TTC549 (cell line): ENCODE data around the gene EXOSC1.
A peak's percentile ranks its signal among the peaks of the same experiment; 100 is the strongest.
"Not testable (repeated sequence)": the region's sequence is repeated elsewhere in the genome, so short reads cannot be mapped to it uniquely, and the experiment has no call there.

Source experiments
- FAIRE-seq: peaks from 2 replicates; lab custom pipeline; 2012; peaks lifted over from hg19 to GRCh38; lab: Jason Lieb, UNC

EXOSC1 gene, protein sequence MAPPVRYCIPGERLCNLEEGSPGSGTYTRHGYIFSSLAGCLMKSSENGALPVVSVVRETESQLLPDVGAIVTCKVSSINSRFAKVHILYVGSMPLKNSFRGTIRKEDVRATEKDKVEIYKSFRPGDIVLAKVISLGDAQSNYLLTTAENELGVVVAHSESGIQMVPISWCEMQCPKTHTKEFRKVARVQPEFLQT

GRCh38 chr10:97445722-97446639, at the start of gene EXOSC1, which contains the start of gene ZDHHC16:
Gene EXOSC1, minus strand, starts transcription at chr10:97446006. Its CDS starts 21 bp downstream, at chr10:97445985.
Gene ZDHHC16, plus strand, starts transcription at chr10:97446175. Its CDS starts 5,501 bp downstream, at chr10:97451676.
- peak; percentile 81 for FAIRE-seq

GRCh38 chr10:97494863-97495506, 49.2 kb upstream of the EXOSC1 start:
- no peak for FAIRE-seq

DNA sequence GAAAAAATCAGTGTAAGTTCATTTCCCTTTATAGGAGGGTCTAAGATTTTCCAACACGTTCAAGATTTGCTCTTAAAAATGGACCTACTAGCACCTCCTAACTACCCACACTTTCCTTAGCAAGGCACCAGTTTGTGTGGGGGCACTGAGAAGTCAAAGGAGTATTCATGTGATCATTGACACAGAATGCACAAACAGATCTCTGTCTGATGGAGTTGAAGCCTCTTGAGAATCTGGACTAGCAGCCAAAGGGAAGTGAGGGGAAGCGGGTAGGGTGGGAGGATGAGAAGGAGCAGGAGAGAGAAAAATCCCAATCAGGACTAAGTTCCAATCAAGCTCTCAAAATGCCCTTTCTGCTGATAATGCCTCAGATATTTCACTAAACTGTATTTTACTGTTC, 48.3 kb upstream of the EXOSC1 start:
- FAIRE-seq = no peak

DNA sequence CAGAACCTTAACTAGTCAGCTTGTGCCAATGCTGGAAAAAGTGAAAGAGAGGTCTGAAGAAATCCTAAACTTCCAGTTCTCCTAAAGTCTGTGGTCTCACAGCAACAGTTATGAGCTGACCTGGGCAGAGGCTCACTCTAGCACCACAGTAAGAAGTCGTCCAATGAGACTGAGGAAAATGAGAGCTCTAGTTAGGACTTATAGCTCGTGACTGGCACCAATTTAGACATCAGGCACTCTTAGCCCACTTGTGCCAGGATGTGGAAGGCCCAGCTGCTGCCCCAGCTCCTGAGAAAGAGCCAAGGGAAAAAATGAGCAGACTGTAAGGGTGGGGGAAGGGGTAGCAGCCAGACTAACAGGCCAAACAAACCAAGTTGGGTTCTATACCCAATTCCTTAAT, 44.8 kb upstream of the EXOSC1 start:
- no peak for FAIRE-seq

- no peak for FAIRE-seq
Measured at GRCh38 chr10:97485647-97486281, 40.0 kb upstream of the EXOSC1 start.

DNA sequence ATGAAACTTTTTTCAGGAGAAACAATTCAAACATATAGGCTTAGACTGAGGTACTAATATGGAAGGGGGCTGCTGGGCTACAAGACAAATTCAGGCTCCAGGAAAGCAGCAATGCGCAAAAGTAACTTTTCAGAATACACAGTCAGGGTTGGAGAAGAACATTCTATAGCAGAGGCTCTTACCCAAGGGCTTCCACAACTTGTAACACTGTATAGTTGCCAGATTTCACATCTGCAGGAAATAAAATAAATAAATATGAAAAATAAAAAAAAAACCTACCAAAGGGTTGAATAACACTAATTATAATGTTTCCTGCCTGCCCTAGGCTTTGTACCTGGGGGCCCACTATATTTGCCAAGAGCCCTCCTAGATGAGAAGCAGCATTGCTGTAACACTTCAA, 38.1 kb upstream of the EXOSC1 start:
- no peak for FAIRE-seq

DNA sequence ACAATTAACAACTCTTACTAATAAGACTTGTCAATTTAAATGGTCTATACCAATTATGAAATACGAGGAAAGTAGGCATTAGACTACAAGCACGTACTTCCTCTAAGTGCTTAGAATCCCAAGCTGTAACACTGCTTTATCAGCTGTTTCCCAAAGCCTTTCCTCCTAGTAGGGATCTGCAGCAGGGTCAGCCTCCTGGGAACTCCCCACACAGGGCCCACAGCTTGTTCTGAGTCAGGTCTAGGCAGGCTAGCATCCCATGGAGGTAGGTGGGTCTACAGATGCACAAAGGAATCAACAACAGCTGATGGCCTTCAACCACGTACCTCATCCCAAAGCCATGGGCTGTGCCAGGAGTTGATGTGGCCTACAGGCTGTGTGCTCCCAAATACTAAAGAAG, 37.7 kb upstream of the EXOSC1 start:
- no peak for FAIRE-seq

- FAIRE-seq = no peak
Measured at GRCh38 chr10:97482381-97482780, 36.6 kb upstream of the EXOSC1 start.

DNA sequence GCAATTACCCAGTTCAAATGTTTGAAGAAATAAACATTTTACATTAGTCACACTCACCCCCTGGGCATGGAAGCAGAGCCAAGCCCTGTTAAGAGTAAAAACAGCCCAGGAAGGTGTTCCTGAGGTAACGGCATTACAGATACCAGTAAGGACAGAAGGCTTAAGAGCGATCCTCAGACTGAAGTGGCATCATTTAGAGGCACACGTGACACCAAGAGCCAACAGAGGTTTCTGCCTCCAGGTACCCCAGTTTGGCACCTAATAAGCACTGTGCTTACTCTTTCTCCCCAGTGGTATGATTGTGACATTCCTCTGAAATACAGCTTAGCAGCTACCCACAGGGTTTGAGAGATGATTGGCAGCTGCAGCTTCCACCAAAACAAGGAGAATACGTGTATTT, 35.3 kb upstream of the EXOSC1 start:
- FAIRE-seq = no peak

- no peak for FAIRE-seq
Measured at GRCh38 chr10:97479939-97480338, 34.1 kb upstream of the EXOSC1 start.

GRCh38 chr10:97479410-97479809, 33.6 kb upstream of the EXOSC1 start:
- not testable (repeated sequence) for FAIRE-seq

DNA sequence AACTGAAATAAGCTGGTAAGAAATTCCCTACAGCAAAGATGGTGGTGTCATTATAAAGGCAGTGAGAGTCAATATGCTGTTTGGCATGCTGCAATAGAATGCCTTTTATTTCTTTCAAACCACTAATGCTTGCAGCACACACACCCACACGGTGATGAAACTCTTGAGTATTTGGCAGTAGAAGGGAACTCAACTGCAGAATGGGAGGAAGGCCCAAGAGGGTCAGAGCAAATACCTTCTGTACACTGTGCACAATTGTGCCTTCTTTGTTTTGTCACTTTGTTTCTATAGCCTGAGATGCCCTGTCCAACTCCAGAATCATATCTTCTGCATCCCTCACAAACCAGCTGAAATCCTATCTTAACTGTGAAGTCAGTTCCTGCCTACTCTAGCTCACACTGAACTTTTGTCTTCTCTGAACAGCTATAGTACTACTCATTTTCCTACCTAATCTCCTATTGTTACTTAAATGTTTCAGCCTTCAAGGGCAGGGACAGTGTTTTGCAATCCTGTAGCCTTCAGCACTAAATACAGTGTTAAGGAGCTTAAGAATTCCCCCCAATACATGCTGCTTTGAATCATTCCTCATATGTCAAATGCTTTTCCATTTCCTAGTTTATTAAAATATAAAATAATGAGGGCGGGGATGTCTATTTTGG, 30.3 kb upstream of the EXOSC1 start:
- no peak for FAIRE-seq

- FAIRE-seq = no peak
Measured at GRCh38 chr10:97474918-97475317, 29.1 kb upstream of the EXOSC1 start.

DNA sequence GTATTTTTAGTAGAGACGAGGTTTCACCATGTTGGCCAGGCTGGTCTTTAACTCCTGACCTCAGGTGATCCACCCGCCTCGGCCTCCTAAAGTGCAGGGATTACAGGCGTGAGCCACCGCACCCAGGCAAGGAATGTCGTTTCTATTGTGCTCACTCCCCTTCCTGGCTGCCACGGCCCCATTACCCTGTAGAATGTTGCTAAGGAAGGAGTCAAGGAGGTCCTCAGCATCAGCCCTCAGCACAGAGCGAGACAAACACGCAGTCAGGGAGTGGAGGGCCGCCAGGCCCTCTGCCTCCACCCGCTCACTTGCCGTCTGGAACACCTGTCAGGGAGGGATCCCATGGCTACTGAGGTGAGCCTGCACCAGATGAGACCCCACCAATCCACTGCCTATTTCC, 23.0 kb upstream of the EXOSC1 start:
- not testable (repeated sequence) for FAIRE-seq

DNA sequence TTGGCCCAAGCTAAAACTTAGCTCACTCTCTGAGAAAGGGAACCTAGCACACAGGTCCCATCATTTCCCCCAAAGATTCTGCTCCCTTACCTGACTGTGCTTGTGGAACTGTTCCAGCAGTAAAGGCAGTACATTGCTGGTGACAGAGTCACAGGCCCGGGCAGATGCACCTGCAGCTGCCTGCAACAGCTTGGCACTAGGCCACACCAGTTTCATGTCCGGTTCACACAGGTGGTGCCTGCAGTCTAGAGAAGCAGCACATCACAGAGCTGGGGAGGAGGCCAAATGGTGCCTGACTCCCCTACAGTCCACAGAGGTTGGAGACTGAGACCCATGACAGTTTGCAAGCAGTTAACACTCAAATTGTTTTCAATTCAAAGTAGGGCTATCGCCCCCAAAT, 22.4 kb upstream of the EXOSC1 start:
- no peak for FAIRE-seq

DNA sequence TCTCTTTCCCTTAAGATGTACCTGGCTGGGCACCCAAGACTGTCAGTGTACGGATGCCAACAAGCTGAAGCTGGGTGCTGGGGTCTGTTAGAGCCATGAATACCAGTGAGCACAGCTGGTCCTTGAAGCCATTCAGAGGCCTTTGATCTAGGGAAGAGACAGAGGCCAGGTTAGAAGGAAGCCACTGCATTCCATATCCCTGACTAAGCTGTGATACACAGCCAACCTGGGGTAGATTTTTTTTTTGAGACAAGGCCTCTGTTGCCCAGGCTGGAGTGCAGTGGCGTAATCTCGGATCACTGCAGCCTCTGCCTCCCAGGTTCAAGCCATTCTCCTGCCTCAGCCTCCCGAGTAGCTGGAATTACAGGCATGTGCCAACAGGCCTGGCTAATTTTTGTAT, 20.9 kb upstream of the EXOSC1 start:
- no peak for FAIRE-seq

GRCh38 chr10:97465982-97466381, 20.2 kb upstream of the EXOSC1 start:
- FAIRE-seq = no peak

- no peak for FAIRE-seq
Measured at GRCh38 chr10:97464226-97464625, 18.4 kb upstream of the EXOSC1 start.

GRCh38 chr10:97463363-97464132, 17.7 kb upstream of the EXOSC1 start:
- FAIRE-seq = no peak

- no peak for FAIRE-seq
Measured at GRCh38 chr10:97462309-97462708, 16.5 kb upstream of the EXOSC1 start.

GRCh38 chr10:97459933-97460332, 14.1 kb upstream of the EXOSC1 start:
- no peak for FAIRE-seq
